Retinal pigment epithelial cell (primary cell): ENCODE data around the gene ATP11B.

Experiments
- DNase-seq: peaks from one replicate; pipeline ENCODE4 v3.0.0-alpha.2; 2010; ENCODE audit warnings: low read depth
- H3K4me3 ChIP-seq: 2 replicates; pipeline ENCODE4 v1.5.1; 2011; ENCODE audit warnings: mild to moderate bottlenecking, low read length, control low read depth, moderate library complexity
- TF ChIP-seq, protein P1 (sequence below): conservative IDR thresholded peaks from 2 replicates; pipeline ENCODE4 v1.5.1; 2011; ENCODE audit warnings: low read depth, low read length, control low read depth, inconsistent platforms

The ATP11B gene

DNA sequence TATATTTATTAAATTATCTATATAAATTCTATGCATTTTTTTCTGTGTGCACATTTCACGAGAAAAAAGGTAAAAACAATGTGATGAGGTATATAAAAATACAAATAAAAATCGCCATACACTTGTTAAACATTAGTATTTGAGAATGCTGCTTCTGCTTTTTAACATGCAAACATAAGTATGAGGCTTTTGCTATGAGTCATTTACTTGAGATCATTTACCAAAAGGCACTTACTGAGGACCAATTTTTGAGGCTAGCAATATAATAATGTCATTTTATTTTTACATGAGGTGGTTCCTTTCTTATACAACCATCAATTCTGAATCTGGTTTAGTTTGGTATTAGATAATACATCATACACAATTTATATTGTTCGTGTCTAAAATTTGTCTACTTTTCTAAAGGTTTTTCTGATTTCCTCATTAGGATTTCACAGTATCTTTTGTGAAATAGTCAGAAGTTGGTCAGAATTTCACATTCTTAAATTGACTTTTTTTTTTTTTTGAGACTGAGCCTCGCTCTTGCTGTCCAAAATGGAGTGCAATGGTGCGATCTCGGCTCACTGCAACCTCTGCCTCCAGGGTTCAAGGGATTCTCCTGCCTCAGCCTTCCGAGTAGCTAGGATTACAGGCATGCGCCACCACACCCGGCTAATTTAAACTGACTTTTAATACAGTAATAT, 161.4 kb downstream of the ATP11B start:
- no peak for DNase-seq
- no peak overlapping the region for H3K4me3 ChIP-seq
- TF ChIP-seq, protein P1, sequence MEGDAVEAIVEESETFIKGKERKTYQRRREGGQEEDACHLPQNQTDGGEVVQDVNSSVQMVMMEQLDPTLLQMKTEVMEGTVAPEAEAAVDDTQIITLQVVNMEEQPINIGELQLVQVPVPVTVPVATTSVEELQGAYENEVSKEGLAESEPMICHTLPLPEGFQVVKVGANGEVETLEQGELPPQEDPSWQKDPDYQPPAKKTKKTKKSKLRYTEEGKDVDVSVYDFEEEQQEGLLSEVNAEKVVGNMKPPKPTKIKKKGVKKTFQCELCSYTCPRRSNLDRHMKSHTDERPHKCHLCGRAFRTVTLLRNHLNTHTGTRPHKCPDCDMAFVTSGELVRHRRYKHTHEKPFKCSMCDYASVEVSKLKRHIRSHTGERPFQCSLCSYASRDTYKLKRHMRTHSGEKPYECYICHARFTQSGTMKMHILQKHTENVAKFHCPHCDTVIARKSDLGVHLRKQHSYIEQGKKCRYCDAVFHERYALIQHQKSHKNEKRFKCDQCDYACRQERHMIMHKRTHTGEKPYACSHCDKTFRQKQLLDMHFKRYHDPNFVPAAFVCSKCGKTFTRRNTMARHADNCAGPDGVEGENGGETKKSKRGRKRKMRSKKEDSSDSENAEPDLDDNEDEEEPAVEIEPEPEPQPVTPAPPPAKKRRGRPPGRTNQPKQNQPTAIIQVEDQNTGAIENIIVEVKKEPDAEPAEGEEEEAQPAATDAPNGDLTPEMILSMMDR = no peak

DNA sequence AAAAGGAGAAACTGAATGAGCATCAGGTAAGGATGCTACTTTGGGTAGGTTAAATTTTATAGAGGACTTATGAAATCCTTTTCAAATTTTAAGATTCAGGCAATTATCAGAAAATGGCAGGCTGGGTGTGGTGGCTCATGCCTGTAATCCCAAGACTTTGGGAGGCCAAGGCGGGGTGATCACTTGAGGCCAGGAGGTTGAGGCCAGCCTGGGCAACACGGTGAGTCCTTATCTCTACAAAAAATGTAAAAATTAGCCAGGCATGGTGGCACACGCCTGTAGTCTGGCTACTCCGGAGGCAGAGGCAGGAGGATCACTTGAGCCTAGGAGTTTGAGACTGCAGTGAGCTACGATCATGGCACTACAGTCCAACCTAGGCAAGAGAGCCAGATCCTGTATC, 163.9 kb downstream of the ATP11B start:
- no peak overlapping the region for H3K4me3 ChIP-seq
- DNase-seq = no peak
- TF ChIP-seq, protein P1 = no peak

DNA sequence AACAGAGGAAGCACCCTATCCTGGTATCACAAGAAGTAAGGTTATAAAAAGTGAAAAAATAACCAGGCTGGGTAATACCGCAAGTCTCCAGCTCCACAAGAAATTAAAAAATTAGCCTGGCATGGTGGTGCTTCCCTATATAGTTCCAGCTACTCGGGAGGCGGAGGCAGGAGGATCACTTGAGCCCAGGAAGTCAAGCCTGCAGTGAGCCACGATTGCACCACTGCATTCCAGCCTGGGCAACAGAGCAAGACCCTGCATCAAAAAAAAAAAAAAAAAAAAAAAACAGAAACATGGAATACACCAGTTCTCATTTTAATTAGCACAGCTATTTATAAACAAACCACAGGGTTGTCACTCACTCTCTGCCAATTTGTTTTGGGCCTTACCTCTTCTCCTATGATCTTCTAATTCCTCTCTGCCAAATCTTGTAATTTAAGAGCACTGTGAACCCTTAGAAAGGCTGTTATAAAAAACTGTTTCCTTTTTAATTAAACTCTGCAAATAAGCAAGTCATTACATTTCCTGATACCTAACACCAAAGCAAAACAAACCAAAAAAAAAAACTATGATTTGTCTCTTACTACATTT, 164.5 kb downstream of the ATP11B start:
- DNase-seq = no peak
- no peak overlapping the region for H3K4me3 ChIP-seq
- TF ChIP-seq, protein P1 = no peak

- TF ChIP-seq, protein P1 = no peak
- no peak for DNase-seq
- no peak overlapping the region for H3K4me3 ChIP-seq
These were observed 166.4 kb downstream of the ATP11B start for GRCh38 chr3:182959474-182960350.

- TF ChIP-seq, protein P1 = no peak
- no peak overlapping the region for H3K4me3 ChIP-seq
- DNase-seq = no peak
These were observed 168.9 kb downstream of the ATP11B start for GRCh38 chr3:182962166-182962565.

- no peak for DNase-seq
- no peak overlapping the region for H3K4me3 ChIP-seq
- TF ChIP-seq, protein P1 = no peak
These were observed 170.9 kb downstream of the ATP11B start for GRCh38 chr3:182964179-182964578.
